ENCODE measurements around the gene RSRP1.

The RSRP1 gene

DNA sequence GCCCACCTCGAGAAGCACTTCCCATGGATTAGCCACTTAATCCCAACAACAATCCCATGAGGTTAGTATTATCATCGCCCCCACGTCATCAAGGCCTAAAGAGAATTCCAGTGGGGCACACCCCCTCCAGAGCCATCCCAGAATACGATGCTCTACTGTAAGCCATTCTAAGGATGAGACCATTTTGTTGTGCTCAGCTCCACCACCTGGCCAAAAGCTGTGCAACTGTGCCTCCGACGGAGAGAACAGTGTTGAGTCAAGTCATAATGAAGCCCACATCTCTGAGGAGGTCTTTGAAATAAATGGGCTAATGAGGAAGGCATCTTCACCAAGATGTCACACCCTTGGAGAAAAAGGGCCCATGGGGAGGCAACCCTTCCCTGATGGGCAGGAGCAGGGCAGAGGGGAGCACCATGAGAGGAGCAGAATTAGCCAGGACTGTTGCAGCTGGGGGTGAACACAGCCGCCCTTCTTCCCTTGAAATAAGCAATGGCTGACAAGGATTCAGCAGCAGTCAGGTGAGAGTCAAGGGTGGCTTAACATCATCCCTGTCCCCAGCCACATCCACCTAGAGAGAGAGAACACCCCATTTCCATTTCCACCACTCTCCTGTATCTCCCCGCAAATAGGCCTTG lies 29.5 kb downstream of the RSRP1 start:
- Histone ChIP-seq H3K79me2 (ENCODE audit: insufficient read depth, low read length) (no peaks in the 10 kb centered on the region), H3K4me2 (ENCODE audit: insufficient read depth, low read length) (no peak overlapping the region), H3K27ac (ENCODE audit: low read length) (no peak overlapping the region), H3K4me3 (ENCODE audit: low read depth in 1 of 2, low read length in 2 of 2) (no peak overlapping the region), H3K4me1 (ENCODE audit: insufficient read depth, low read length) (no peaks in the 10 kb centered on the region), H3K9me3 (ENCODE audit: insufficient read depth, low read length, severe bottlenecking) (no peaks in the 10 kb centered on the region), H3K9ac (ENCODE audit: low read depth, low read length) (no peak overlapping the region), H3K27me3 (ENCODE audit: insufficient read depth, low read length, poor library complexity) (no peaks in the 10 kb centered on the region), H2AFZ (ENCODE audit: low read depth, low read length) (no peak overlapping the region), H3K36me3 (ENCODE audit: insufficient read depth, low read length) (peaks cover 18% of the 10 kb centered on the region), H4K20me1 (ENCODE audit: insufficient read depth, low read length) (no peaks in the 10 kb centered on the region)
- DNase-seq, result no peak
- ATAC-seq (ENCODE audit: insufficient read depth, low read depth), result no peak
- TF ChIP-seq, protein P1, sequence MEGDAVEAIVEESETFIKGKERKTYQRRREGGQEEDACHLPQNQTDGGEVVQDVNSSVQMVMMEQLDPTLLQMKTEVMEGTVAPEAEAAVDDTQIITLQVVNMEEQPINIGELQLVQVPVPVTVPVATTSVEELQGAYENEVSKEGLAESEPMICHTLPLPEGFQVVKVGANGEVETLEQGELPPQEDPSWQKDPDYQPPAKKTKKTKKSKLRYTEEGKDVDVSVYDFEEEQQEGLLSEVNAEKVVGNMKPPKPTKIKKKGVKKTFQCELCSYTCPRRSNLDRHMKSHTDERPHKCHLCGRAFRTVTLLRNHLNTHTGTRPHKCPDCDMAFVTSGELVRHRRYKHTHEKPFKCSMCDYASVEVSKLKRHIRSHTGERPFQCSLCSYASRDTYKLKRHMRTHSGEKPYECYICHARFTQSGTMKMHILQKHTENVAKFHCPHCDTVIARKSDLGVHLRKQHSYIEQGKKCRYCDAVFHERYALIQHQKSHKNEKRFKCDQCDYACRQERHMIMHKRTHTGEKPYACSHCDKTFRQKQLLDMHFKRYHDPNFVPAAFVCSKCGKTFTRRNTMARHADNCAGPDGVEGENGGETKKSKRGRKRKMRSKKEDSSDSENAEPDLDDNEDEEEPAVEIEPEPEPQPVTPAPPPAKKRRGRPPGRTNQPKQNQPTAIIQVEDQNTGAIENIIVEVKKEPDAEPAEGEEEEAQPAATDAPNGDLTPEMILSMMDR (IDR thresholded peaks at IDR 0.05; ENCODE audit: borderline replicate concordance, extremely low read depth, low read length, poor library complexity, severe bottlenecking), result no peak
- TF ChIP-seq EZH2 (IDR thresholded peaks at IDR 0.05; ENCODE audit: borderline replicate concordance, low read depth, low read length, severe bottlenecking), result no peak

DNA sequence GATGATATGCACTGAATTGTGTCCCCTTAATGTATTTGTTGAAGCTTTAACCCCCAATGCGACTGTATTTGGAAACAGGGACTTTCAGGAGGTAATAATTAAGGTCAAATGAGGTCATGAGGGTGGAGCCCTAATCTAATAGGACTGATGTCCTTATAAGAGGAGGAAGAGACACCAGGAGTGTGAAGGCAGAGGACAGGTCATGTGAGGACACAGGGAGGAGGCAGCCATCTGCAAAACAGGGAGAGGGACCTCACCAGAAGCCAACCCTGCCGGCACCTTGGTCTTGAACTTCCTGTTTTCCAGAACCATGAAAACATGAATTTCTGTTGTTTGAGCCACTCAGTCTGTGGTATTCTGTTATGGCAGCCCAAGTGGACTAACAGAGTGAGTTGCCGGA lies 30.2 kb downstream of the RSRP1 start:
- no peak for TF ChIP-seq EZH2 (IDR thresholded peaks at IDR 0.05; ENCODE audit: borderline replicate concordance, low read depth, low read length, severe bottlenecking)
- TF ChIP-seq, protein P1 (IDR thresholded peaks at IDR 0.05; ENCODE audit: borderline replicate concordance, extremely low read depth, low read length, poor library complexity, severe bottlenecking), result no peak
- no peak overlapping the region for H3K27ac ChIP-seq (ENCODE audit: low read length)
- no peaks in the 10 kb centered on the region for H4K20me1 ChIP-seq (ENCODE audit: insufficient read depth, low read length)
- DNase-seq (no peak), ATAC-seq (ENCODE audit: insufficient read depth, low read depth) (no peak)
- H3K79me2 ChIP-seq (ENCODE audit: insufficient read depth, low read length), result no peaks in the 10 kb centered on the region
- no peak overlapping the region for H3K4me2 ChIP-seq (ENCODE audit: insufficient read depth, low read length)
- H3K36me3 ChIP-seq (ENCODE audit: insufficient read depth, low read length), result peaks cover 13% of the 10 kb centered on the region; the same call in 1 of the 2 replicates
- H3K27me3 ChIP-seq (ENCODE audit: insufficient read depth, low read length, poor library complexity), result no peaks in the 10 kb centered on the region
- no peak overlapping the region for H3K4me3 ChIP-seq (ENCODE audit: low read depth in 1 of 2, low read length in 2 of 2)
- H3K4me1 ChIP-seq (ENCODE audit: insufficient read depth, low read length), result no peaks in the 10 kb centered on the region
- no peak overlapping the region for H3K9ac ChIP-seq (ENCODE audit: low read depth, low read length)
- no peak overlapping the region for H2AFZ ChIP-seq (ENCODE audit: low read depth, low read length)
- H3K9me3 ChIP-seq (ENCODE audit: insufficient read depth, low read length, severe bottlenecking), result no peaks in the 10 kb centered on the region

DNA sequence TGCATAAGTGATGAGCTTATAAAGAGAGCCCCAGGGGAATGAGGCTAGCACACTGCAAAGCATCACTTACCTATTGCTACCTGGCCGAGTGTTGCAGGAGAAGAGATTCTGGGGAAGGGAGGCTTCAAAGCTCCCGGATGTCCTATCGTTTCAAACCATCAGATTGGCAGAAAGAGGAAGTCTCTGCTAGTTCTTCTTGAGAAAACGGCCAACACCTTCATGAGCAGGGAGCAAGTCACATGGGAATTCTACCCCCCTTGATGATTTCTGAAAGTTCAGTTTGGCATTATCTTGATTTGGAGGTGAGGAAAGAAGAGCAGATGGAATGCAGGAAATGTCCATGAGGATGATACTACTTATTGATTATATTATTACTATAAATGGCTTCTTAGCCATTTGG lies 31.1 kb downstream of the RSRP1 start:
- H3K27me3 ChIP-seq (ENCODE audit: insufficient read depth, low read length, poor library complexity), result no peaks in the 10 kb centered on the region
- H3K9ac ChIP-seq (ENCODE audit: low read depth, low read length), result no peak overlapping the region
- no peaks in the 10 kb centered on the region for H3K4me1 ChIP-seq (ENCODE audit: insufficient read depth, low read length)
- no peak for ATAC-seq (ENCODE audit: insufficient read depth, low read depth)
- TF ChIP-seq, protein P1 (IDR thresholded peaks at IDR 0.05; ENCODE audit: borderline replicate concordance, extremely low read depth, low read length, poor library complexity, severe bottlenecking), result no peak
- TF ChIP-seq EZH2 (IDR thresholded peaks at IDR 0.05; ENCODE audit: borderline replicate concordance, low read depth, low read length, severe bottlenecking), result no peak
- no peaks in the 10 kb centered on the region for H3K79me2 ChIP-seq (ENCODE audit: insufficient read depth, low read length)
- no peaks in the 10 kb centered on the region for H4K20me1 ChIP-seq (ENCODE audit: insufficient read depth, low read length)
- H3K9me3 ChIP-seq (ENCODE audit: insufficient read depth, low read length, severe bottlenecking), result no peaks in the 10 kb centered on the region
- no peak overlapping the region for H3K4me3 ChIP-seq (ENCODE audit: low read depth in 1 of 2, low read length in 2 of 2)
- no peak for DNase-seq
- no peak overlapping the region for H2AFZ ChIP-seq (ENCODE audit: low read depth, low read length)
- H3K27ac ChIP-seq (ENCODE audit: low read length), result no peak overlapping the region
- peaks cover 6% of the 10 kb centered on the region; the same call in 1 of the 2 replicates for H3K36me3 ChIP-seq (ENCODE audit: insufficient read depth, low read length)
- H3K4me2 ChIP-seq (ENCODE audit: insufficient read depth, low read length), result no peak overlapping the region
